Astrocyte of the hippocampus (primary cell): ENCODE data around the gene TIMM50.

Experiments used
- DNase-seq: peaks from one replicate; pipeline ENCODE4 v3.0.0; 2011; ENCODE audit warnings: low read depth, low spot score

The TIMM50 gene

GRCh38 chr19:39532233-39533002 lies 51.8 kb downstream of the TIMM50 start, which contains the start of gene EID2B:
Gene EID2B, minus strand, starts transcription at chr19:39532852. Its CDS starts 50 bp downstream, at chr19:39532802.
- DNase-seq, result peak; percentile 99

GRCh38 chr19:39533003-39533512 lies 52.4 kb downstream of the TIMM50 start:
- DNase-seq, result no peak

GRCh38 chr19:39533791-39534190 lies 53.2 kb downstream of the TIMM50 start:
- no peak for DNase-seq

- DNase-seq, result peak; percentile 59
Observed at GRCh38 chr19:39539165-39539517, 58.5 kb downstream of the TIMM50 start.

- DNase-seq, result peak; percentile 97
Observed at GRCh38 chr19:39539518-39540332, 59.1 kb downstream of the TIMM50 start, which contains the start of gene EID2. Gene EID2, minus strand, starts transcription at chr19:39540161. Its CDS starts 82 bp downstream, at chr19:39540079.

GRCh38 chr19:39540333-39540673 lies 59.7 kb downstream of the TIMM50 start:
- no peak for DNase-seq
